Inflammatory macrophage (primary cell): ENCODE results near the gene TRMT1.

Experiments
- DNase-seq, 2 donors: peaks; one replicate each; pipeline ENCODE4 v3.0.0-alpha.2; 2020 to 2022

Gene TRMT1

GRCh38 chr19:13102416-13102665, 14.2 kb downstream of the TRMT1 start:
- DNase-seq: no peak

- no peak for DNase-seq
Measured at GRCh38 chr19:13101590-13102415, 14.7 kb downstream of the TRMT1 start.

- DNase-seq: no peak
Measured at GRCh38 chr19:13100841-13101589, 15.5 kb downstream of the TRMT1 start.

DNA sequence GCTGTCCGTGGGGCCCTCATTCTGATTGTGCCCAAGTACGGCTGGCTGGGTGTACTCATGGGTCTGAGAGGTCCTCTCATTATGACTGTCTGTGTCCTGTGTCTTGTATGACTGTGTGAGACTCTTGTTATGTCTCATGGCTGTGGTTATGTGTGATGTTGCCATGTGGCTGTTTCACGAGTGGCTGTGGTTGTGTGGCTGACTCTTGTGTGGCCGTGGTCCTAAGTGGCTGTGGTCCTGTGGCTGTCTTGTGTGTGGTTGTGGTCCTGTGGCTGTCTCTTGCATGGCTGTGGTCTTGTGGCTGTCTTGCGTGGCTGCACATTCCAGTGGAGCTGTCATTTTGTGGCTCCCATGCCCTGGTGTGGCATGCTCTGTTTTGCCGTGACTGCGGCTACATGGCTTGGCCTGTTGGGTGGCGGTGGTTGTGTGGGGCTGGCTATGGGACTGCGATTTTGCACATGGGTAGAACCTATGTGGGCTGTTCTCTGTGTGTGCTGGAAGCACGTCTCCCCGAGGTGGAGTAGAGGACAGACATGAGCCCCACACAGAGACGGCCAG, 16.4 kb downstream of the TRMT1 start:
- peak; percentile 32 to 37 for DNase-seq

- peak; percentile 85 to 92 for DNase-seq
Measured at GRCh38 chr19:13099073-13099999, 17.2 kb downstream of the TRMT1 start.

DNA sequence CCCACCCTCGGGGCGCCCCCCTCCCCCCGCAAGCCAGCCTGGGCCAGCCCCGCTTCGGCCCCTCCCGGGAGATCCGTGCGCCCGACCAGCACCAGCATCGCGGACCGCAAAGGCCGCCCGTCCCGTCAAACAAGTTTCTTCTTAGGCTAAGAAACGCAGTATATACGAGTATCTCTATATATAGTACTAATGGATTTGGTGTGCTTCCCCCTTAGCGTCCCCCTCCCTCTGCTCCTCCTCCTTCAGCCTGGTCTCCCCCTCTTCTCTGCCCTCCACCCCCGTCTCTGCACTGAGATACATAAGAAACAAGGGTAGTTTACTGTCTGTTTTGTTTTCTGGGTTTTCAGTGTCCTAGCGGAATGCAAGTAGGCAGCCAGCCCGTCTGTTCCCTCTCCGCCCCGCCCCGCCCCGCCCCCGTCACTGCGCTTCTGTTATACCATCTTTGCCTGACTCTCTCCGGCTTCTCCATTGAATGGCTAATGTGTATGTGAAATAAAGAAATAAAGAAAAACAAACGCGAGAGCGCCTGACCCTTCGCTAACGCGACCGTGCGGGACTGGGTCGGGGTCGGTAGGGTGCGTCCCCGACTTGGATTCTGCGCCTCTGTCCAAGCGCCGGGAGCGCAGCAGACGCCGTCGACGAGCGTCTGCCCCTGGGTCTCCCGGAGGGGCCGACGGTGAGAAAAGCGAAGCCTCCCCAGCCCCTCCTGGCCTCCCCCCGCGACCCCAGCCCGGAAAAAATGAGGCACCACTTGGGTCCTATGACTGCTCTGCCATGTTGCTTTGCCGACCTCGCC, 18.1 kb downstream of the TRMT1 start:
- DNase-seq: peak; percentile 63 to 74

- peak in 1 of 2 donors; percentile 61 for DNase-seq
Measured at GRCh38 chr19:13097463-13098258, 18.9 kb downstream of the TRMT1 start.

DNA sequence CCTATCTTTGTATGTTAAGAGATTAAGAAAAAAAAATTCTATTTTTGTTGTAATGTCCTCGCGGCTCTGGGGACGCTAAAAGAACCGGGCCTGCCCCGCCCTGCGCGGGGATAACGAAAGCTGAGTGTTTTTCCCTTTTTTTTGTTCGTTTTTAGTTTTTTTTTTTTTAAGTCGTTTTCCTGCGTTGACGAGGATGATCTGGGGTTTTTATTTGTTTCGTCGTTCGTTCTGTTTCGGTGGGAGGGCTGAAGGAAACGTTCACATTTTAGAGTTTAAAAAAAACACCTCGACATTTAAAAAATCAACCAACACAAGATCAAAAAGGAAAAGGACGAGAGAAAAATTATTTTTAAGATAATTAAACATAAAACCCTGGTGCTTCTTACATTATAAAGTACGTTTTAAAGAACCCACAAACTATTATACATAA, 19.5 kb downstream of the TRMT1 start:
- peak; percentile 17 to 26 for DNase-seq

- DNase-seq: peak in 1 of 2 donors; percentile 31
Measured at GRCh38 chr19:13095934-13096927, 20.3 kb downstream of the TRMT1 start.

DNA sequence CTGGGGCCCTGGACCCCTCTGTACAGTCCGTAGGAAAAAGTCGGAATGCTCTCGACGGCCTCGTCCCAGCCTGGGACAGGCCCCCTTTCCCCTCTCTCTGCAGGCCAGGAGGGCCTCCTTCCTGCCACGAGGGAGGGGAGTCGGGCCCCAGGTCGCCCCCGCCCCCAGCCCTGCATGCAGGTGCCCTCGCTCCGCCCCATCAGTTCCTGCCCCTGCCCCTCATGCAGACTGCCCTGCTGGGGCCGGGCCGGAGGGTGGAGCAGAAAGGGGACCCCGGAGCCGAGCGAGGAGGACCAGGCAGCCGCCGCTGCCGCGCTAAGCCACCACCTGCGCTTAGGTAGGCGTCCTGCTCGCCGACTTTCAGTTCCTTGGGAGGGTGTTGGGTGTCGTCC, 21.2 kb downstream of the TRMT1 start:
- DNase-seq: no peak

GRCh38 chr19:13094771-13095392, 21.7 kb downstream of the TRMT1 start:
- peak; percentile 31 to 32 for DNase-seq

DNA sequence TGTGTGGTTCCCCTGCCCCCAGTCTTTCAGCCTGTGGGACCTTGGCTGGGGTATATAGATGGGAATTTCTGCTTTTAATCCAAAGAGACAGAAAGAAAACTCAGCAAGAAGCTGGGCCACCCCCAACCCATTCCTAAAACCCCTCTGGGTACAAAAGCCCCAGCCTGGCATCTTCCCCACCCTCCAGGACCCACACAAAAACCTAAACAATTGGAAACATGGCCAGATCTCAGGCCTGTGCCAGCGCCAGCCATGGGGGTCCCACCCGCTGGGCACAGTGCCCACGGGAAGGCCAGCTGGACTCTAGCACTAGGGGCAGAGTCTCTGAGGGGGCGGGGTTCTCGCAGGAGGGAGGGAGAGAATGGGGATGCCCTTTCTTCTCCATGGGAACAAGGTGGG, 22.4 kb downstream of the TRMT1 start:
- DNase-seq: no peak

- DNase-seq: peak; percentile 87 to 91
Measured at GRCh38 chr19:13093407-13094105, 23.0 kb downstream of the TRMT1 start.

DNA sequence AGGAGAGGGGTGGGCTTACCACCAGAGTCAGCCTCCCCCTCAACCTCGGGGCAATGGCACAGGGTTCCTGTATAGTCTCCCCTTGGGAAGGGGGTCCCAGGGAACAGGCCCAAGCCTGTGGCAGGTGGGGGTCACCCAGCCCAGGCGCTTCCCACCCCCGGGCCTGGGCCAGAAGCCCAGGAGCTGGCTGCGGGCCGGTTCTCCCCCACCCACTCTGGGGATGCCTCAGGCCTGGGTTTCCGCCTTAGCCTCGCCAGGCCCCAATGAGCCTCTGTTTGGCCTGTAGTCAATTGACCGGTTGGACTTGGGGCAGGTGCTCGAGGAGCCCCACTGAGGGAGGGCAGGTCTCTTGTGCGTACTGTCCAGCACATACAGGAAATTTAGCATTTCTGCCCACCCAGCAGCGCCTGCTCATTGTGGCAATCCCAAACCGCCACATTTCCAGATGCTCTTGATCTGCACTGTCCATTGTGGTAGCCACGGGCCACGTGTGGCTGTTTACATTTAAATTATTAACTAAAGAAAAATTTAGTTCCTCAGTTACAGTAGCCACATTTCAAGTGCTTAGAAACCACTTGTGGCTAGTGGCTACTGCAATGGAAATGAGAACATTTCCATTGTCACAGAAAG, 23.8 kb downstream of the TRMT1 start:
- no peak for DNase-seq

DNA sequence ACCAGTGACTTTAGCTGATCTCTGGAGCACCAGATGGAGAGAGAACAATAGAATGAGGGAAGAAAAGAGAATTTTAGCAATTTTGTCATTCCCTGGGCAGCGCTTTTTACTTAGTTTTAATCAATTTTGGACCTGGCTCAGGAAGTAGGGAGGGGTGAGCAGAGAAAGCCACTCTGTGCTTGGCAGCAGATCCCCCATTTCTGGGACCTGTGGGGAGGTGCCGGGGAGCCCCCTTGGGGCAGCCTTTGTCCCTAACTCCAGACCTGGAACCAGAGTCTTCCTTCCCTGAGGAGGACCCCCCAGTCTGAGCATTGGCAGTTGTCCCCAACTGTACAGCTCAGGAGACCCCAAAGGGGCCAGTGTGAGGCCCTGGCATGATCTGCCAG, 24.4 kb downstream of the TRMT1 start:
- DNase-seq: no peak

DNA sequence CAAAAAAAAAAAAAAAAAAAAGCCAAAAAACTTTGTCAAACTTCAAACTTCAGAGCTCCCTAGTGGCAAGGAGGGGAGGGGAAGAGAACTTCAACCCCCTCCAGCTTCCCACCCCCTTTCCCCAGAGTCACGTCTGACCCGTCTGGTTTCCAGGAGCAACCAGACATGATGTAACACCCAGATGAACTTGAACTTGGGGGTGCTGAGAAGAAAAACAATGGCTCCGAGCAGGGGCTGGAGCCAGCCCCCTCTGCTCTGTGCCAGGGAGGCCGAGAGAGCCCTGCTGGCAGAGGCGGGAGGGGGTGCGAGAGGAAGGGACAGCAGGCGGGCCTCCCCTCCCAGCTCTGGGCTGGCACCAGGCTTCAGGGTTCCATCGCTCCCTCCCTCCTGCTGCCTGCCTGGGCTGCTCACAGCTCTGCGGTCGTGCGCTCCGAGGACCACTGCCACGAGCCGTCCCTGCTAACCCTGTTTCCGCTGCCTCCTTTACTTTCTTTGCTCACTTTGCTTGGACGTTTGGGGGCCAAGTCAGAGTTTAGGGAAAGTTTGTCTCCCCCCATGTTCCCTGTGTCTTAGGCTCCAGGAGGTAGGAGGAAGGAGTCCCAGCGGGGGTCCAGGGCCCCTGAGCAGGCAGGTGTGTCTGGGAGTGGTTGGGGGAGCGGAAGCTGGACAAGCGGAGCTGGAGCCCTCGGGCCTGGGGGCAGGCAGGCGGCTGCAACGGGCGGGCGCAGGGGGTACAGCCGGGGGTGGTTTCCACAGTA, 25.0 kb downstream of the TRMT1 start:
- no peak for DNase-seq

- DNase-seq: no peak
Measured at GRCh38 chr19:13090511-13091231, 25.9 kb downstream of the TRMT1 start.
